Right lobe of liver (tissue), 4 donors: ENCODE data around the gene ADAMTSL2.

ENCODE experiments used
- CTCF ChIP-seq, 4 donors: fragments of 200-600 bp in 3 of 4; fragments of 450-650 bp in 1 of 4; IDR thresholded peaks; one replicate each; pipeline versions ENCODE4 v1.5.1 to v1.8.0; 2016 to 2022; ENCODE audit warnings: antibody characterized with exemption in 4 of 4, mild to moderate bottlenecking in 2 of 4
- POLR2A ChIP-seq: fragments of 450-650 bp; IDR thresholded peaks from one replicate; pipeline ENCODE4 v1.6.1; 2017; ENCODE audit warnings: antibody characterized with exemption, mild to moderate bottlenecking
- donor health status: DM: no; HTN: no; CAD: no.
- donor health status: DM: no; HTN: no; CAD: no.
- donor health status: DM: no; HTN: yes; CAD: no.

GRCh38 chr9:133571391-133571890 lies 36.9 kb downstream of the ADAMTSL2 start:
- TF ChIP-seq CTCF (IDR thresholded peaks at IDR 0.05) (no peak), POLR2A (no peak)
